Raji (cell line): ENCODE measurements around the gene RCSD1.

Experiments used
- POLR2A ChIP-seq: IDR thresholded peaks from 2 replicates; pipeline ENCODE4 v1.6.1; 2011; ENCODE audit warnings: low read depth, low read length, control low read depth; ENCODE audit not compliant: insufficient read depth

Gene RCSD1

DNA sequence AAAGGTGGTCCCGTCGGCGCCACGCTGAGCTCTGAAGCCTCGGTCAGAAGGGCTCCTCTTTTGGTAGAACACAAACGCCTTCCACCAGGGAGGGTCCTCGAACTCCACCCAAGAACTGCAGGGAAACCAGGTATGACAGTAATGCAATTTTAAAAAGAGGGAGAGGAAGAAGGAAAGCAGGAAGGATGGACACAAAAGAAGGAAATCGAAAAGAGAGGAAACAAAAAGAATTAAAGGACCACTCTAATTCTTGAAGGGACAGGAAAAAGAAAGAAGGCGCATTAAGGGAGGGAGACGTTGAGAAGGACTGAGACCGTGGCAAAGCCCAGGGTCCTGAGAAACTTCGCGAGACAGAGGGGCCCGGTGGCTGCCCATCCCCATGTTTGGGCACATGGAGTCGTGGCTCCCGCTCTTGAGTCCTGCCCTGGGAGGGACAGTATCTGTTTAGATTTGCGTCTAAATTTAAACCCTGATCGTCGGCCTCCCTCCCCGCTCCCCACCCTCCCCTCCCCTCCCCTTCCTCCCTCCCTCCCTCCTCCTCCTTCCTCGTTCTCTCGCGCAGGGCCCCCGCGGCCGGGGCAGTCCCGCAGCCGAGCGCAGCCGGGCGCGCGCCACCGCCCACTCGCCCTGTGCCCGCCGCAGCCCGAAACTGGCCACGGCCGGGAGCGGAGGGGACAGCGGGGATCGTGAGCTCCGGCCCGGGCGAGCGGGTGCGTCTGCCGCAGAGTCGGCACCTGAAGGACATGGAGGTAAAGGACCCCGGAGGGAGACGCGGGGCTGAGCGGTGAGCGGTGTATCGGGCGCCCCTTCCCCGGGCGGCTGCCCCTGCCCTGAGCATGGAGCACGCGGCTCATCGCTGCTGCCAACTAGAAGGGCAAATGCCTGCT is at the start of gene RCSD1:
RCSD1 (plus strand) TSS at position 552 of the 887 bp plus-strand sequence; CDS start at position 744, 192 bp downstream.
- peak; percentile 72 for TF ChIP-seq POLR2A

DNA sequence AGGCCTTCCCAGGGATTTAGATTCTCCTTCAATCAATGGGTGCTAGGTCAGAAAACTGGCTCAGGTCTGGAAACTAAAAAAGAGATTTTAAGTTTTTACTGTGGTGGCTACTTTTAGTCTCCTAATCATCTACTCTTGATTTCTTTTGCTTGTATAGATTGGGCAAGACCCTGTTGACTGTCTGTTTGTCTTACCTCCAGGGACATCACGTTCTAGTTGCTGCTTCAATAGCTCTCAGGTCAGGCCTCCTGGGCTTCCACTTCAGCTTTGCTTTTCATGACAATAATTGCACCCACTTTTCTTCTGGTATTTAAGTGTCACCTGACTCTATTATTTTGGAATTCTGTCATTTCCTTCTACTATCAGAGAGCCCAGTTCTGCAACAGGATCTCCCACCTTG is 48.0 kb upstream of the RCSD1 start:
- no peak for TF ChIP-seq POLR2A

GRCh38 chr1:167582722-167583121 is 47.3 kb upstream of the RCSD1 start:
- no peak for TF ChIP-seq POLR2A

DNA sequence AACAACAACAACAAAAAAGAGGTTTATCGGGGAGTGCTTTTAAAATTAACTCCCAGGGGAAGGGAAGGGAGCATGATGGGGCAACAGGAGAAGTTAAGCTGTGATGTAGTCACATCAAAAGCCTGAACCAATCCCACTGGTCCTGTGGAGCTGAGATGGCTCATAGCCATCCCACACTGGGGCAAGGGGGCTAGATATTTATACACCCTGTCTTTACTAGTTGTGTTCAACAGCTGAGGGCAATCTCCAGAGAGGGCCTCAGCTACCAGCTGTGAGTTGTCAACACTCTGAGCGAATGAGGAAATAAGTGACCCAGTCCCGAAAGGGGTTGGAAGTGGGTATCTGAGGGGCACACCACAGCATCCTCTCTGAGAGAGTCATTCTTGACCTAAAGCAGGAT is 45.5 kb upstream of the RCSD1 start:
- TF ChIP-seq POLR2A = no peak

- TF ChIP-seq POLR2A = no peak
Observed at GRCh38 chr1:167587342-167587741, 42.7 kb upstream of the RCSD1 start.

DNA sequence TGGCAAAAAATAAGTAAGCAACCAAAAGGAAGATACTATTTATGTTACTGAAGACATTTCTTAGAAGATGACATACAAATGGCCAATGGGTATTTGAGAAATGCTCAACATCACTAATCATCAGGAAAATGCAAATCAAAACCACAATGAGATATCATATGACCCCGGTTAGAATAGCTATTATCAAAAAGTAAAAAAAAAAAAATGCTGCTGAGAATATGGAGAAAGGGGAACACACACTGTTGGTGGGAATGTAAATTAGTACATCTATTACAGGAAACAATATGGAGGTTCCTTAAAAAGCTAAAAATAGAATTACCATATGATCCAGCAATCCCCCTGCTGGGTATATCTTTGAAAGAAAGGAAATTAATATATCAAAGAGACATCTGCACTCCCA is 42.2 kb upstream of the RCSD1 start:
- TF ChIP-seq POLR2A = no peak

DNA sequence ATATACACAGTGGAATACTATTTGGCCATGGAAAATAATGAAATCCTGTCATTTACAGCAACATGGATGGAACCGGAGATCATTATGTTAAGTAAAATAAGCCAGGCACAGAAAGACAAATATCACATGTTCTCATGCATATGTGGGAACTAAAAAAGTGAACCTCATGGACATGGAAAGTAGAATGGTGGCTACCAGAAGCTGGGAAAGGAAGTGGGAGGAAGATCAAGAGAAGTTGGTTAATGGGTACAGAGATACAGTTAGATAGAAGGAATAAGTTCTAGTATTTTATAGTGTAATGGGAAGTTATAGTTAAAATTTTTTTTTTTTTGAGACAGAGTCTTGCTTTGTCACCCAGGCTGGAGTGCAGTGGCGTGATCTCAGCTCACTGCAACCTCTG is 41.7 kb upstream of the RCSD1 start:
- TF ChIP-seq POLR2A = no peak

- TF ChIP-seq POLR2A = no peak
Observed at GRCh38 chr1:167592475-167592874, 37.6 kb upstream of the RCSD1 start.

DNA sequence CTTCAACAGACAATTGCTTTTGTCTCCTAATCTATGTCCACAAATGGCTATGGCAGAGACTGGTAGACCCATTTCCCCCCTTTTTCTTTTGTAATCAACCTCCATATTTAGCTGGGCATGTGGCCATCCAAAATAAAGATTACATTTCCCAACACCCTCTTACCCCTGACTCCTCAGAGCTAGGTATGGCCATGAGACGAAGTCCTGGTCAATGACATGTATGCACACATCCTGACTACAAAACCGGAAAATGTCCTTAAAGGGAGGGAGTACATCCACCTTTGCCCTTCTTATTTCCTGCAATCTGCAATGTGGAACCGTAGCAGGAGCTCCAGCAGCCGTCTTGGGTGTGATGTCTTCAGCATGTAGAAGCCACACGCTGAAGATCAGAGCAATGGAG is 36.2 kb upstream of the RCSD1 start:
- TF ChIP-seq POLR2A = no peak

GRCh38 chr1:167594822-167595221 is 35.2 kb upstream of the RCSD1 start:
- TF ChIP-seq POLR2A = no peak

GRCh38 chr1:167599957-167600581 is 30.0 kb upstream of the RCSD1 start:
- TF ChIP-seq POLR2A = no peak

DNA sequence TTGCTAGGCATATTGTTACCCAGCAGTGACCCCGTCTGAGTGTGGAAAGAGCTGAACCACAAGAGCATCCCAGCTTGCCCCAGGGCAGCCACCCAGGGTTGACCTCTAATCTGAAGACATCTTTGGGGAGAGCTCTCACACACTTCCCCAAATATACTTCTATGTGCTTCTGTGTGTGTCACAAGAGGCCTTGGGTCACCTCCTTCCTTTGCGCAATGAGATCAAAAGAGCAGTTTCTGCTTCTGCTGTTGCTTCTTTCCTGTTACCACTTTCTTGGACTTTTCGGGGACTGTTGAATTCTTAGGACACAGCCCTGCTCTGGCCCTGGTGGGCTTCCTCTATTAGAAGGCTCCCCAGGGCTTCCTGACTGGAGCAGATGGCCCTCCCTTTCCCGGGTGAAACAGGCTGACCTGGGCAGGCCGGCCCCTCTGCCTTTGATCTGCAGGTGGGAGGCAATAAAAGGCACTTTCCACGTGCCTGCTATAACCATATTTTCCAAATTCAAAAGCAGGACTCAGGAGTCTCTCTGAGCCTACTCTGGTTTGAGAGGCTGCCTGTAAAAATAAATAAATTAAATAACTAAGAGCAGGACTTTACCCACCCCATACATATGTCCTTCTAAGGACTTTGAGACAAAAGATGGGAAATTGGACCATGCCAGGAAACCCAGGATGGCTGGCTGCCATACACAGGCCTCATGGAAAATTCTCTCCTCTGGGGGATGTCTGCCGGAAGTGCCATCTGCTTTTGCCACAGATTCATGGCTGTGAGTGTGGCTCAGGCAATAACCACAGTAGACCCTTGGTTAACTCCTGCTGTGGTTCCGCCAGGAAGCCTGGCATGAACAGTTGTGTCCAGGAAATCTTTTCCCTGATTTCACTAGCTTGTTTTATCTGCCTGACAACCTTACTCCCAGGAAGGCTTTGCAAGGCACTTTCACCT is 28.3 kb upstream of the RCSD1 start:
- no peak for TF ChIP-seq POLR2A

- TF ChIP-seq POLR2A = no peak
Observed at GRCh38 chr1:167602840-167603239, 27.2 kb upstream of the RCSD1 start.

- TF ChIP-seq POLR2A = no peak
Observed at GRCh38 chr1:167605576-167605975, 24.5 kb upstream of the RCSD1 start.

- no peak for TF ChIP-seq POLR2A
Observed at GRCh38 chr1:167611983-167612382, 18.0 kb upstream of the RCSD1 start.
